ENCODE data around the gene DNAJB11.

Gene DNAJB11

DNA sequence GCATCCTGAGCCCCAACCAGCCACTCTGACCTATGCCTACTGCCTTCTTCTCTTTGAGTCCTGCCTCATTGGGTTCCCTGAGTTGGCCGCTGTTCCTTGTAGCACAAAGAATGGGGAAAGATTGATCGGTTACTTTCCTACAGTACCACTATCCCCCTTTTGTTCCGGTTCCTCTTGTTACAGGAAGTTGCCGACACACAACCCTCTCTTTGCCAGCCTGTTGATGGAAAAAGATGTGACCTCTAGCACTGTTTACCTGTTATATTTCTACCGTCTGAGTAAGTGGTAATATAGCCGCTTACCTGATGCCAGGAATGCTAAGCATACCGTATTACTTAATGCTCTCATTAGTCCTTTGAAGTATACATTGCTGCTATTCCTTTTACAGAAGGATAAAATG, 32.6 kb downstream of the DNAJB11 start:
- no peak for TF ChIP-seq TOX (CRISPR knock-in tag; IDR thresholded peaks at IDR 0.05; ENCODE audit: borderline replicate concordance)
- TF ChIP-seq GLIS3 (CRISPR knock-in tag; IDR thresholded peaks at IDR 0.05) = no peak
- no peak for TF ChIP-seq ZFP3 (CRISPR knock-in tag; IDR thresholded peaks at IDR 0.05)
- TF ChIP-seq TCF4 (CRISPR knock-in tag; IDR thresholded peaks at IDR 0.05; ENCODE audit: borderline replicate concordance) = no peak
- TF ChIP-seq, protein P1, sequence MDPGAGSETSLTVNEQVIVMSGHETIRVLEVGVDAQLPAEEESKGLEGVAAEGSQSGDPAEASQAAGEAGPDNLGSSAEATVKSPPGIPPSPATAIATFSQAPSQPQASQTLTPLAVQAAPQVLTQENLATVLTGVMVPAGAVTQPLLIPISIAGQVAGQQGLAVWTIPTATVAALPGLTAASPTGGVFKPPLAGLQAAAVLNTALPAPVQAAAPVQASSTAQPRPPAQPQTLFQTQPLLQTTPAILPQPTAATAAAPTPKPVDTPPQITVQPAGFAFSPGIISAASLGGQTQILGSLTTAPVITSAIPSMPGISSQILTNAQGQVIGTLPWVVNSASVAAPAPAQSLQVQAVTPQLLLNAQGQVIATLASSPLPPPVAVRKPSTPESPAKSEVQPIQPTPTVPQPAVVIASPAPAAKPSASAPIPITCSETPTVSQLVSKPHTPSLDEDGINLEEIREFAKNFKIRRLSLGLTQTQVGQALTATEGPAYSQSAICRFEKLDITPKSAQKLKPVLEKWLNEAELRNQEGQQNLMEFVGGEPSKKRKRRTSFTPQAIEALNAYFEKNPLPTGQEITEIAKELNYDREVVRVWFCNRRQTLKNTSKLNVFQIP (CRISPR knock-in tag; IDR thresholded peaks at IDR 0.05; ENCODE audit: borderline replicate concordance, low read depth) = no peak
- no peak for TF ChIP-seq ARNTL (CRISPR knock-in tag; IDR thresholded peaks at IDR 0.05; ENCODE audit: borderline replicate concordance, low read depth)
- no peak for TF ChIP-seq CSDC2 (CRISPR knock-in tag; IDR thresholded peaks at IDR 0.05)
- TF ChIP-seq, protein P2, sequence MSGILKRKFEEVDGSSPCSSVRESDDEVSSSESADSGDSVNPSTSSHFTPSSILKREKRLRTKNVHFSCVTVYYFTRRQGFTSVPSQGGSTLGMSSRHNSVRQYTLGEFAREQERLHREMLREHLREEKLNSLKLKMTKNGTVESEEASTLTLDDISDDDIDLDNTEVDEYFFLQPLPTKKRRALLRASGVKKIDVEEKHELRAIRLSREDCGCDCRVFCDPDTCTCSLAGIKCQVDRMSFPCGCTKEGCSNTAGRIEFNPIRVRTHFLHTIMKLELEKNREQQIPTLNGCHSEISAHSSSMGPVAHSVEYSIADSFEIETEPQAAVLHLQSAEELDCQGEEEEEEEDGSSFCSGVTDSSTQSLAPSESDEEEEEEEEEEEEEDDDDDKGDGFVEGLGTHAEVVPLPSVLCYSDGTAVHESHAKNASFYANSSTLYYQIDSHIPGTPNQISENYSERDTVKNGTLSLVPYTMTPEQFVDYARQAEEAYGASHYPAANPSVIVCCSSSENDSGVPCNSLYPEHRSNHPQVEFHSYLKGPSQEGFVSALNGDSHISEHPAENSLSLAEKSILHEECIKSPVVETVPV (CRISPR knock-in tag; IDR thresholded peaks at IDR 0.05) = no peak
- TF ChIP-seq ISL1 (CRISPR knock-in tag; IDR thresholded peaks at IDR 0.05) = no peak
- TF ChIP-seq ZFP30 (CRISPR knock-in tag; IDR thresholded peaks at IDR 0.05) = no peak
- TF ChIP-seq, protein P3, sequence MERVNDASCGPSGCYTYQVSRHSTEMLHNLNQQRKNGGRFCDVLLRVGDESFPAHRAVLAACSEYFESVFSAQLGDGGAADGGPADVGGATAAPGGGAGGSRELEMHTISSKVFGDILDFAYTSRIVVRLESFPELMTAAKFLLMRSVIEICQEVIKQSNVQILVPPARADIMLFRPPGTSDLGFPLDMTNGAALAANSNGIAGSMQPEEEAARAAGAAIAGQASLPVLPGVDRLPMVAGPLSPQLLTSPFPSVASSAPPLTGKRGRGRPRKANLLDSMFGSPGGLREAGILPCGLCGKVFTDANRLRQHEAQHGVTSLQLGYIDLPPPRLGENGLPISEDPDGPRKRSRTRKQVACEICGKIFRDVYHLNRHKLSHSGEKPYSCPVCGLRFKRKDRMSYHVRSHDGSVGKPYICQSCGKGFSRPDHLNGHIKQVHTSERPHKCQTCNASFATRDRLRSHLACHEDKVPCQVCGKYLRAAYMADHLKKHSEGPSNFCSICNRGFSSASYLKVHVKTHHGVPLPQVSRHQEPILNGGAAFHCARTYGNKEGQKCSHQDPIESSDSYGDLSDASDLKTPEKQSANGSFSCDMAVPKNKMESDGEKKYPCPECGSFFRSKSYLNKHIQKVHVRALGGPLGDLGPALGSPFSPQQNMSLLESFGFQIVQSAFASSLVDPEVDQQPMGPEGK (CRISPR knock-in tag; IDR thresholded peaks at IDR 0.05; ENCODE audit: borderline replicate concordance) = no peak
- TF ChIP-seq SNAI2 (CRISPR knock-in tag; IDR thresholded peaks at IDR 0.05) = no peak
- TF ChIP-seq ZNF8 (CRISPR knock-in tag; IDR thresholded peaks at IDR 0.05) = no peak
- TF ChIP-seq, protein P4, sequence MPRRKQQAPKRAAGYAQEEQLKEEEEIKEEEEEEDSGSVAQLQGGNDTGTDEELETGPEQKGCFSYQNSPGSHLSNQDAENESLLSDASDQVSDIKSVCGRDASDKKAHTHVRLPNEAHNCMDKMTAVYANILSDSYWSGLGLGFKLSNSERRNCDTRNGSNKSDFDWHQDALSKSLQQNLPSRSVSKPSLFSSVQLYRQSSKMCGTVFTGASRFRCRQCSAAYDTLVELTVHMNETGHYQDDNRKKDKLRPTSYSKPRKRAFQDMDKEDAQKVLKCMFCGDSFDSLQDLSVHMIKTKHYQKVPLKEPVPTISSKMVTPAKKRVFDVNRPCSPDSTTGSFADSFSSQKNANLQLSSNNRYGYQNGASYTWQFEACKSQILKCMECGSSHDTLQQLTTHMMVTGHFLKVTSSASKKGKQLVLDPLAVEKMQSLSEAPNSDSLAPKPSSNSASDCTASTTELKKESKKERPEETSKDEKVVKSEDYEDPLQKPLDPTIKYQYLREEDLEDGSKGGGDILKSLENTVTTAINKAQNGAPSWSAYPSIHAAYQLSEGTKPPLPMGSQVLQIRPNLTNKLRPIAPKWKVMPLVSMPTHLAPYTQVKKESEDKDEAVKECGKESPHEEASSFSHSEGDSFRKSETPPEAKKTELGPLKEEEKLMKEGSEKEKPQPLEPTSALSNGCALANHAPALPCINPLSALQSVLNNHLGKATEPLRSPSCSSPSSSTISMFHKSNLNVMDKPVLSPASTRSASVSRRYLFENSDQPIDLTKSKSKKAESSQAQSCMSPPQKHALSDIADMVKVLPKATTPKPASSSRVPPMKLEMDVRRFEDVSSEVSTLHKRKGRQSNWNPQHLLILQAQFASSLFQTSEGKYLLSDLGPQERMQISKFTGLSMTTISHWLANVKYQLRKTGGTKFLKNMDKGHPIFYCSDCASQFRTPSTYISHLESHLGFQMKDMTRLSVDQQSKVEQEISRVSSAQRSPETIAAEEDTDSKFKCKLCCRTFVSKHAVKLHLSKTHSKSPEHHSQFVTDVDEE (CRISPR knock-in tag; IDR thresholded peaks at IDR 0.05) = no peak
- no peak for ATAC-seq

DNA sequence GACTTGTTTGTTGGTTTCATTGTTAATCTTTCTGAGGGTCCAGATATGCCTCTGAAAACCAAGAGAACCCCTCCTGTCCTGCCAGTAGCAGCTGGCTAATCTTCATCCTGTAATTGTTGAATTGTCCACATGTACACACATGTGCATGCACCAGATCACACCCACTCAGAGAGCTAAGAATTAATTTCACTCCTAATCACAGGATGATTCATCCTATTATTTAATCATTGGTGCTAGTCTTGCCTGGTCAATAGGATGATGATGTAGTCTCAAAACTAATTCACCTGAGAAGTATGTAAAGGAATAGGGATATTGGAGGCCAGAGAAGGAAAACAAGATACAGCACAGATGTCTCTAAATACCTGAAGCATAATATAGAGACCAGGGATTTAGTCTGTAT, 34.6 kb downstream of the DNAJB11 start:
- no peak for ATAC-seq
- TF ChIP-seq, protein P5, sequence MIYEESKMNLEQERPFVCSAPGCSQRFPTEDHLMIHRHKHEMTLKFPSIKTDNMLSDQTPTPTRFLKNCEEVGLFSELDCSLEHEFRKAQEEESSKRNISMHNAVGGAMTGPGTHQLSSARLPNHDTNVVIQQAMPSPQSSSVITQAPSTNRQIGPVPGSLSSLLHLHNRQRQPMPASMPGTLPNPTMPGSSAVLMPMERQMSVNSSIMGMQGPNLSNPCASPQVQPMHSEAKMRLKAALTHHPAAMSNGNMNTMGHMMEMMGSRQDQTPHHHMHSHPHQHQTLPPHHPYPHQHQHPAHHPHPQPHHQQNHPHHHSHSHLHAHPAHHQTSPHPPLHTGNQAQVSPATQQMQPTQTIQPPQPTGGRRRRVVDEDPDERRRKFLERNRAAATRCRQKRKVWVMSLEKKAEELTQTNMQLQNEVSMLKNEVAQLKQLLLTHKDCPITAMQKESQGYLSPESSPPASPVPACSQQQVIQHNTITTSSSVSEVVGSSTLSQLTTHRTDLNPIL (CRISPR knock-in tag; IDR thresholded peaks at IDR 0.05; ENCODE audit: low read depth) = no peak
- TF ChIP-seq RARB (CRISPR knock-in tag; IDR thresholded peaks at IDR 0.05) (no peak), GLIS3 (CRISPR knock-in tag; IDR thresholded peaks at IDR 0.05) (no peak), OSR1 (CRISPR knock-in tag; IDR thresholded peaks at IDR 0.05) (no peak), BACH2 (CRISPR knock-in tag; IDR thresholded peaks at IDR 0.05; ENCODE audit: borderline replicate concordance) (no peak), ZNF565 (CRISPR knock-in tag; conservative IDR thresholded peaks at IDR 0.05; ENCODE audit: low read depth) (no peak), ZFP3 (CRISPR knock-in tag; IDR thresholded peaks at IDR 0.05) (no peak), CSDC2 (CRISPR knock-in tag; IDR thresholded peaks at IDR 0.05) (no peak), PPARA (CRISPR knock-in tag; IDR thresholded peaks at IDR 0.05; ENCODE audit: borderline replicate concordance) (no peak), TOX (CRISPR knock-in tag; IDR thresholded peaks at IDR 0.05; ENCODE audit: borderline replicate concordance) (no peak), ZFP30 (CRISPR knock-in tag; IDR thresholded peaks at IDR 0.05) (no peak), ZNF8 (CRISPR knock-in tag; IDR thresholded peaks at IDR 0.05) (no peak), ZNF70 (CRISPR knock-in tag; IDR thresholded peaks at IDR 0.05) (no peak), ARNTL (CRISPR knock-in tag; IDR thresholded peaks at IDR 0.05; ENCODE audit: borderline replicate concordance, low read depth) (no peak), ISL1 (CRISPR knock-in tag; IDR thresholded peaks at IDR 0.05) (no peak)
- TF ChIP-seq, protein P1 (CRISPR knock-in tag; IDR thresholded peaks at IDR 0.05; ENCODE audit: borderline replicate concordance, low read depth) = no peak
- TF ChIP-seq, protein P4 (CRISPR knock-in tag; IDR thresholded peaks at IDR 0.05) = no peak
- TF ChIP-seq, protein P3 (CRISPR knock-in tag; IDR thresholded peaks at IDR 0.05; ENCODE audit: borderline replicate concordance) = no peak

Measured in SK-N-SH treated with all-trans-retinoic acid at 6 μM for 48 hours (cell line).